GM18873 (cell line): ENCODE measurements around the gene MOV10.
"Not testable (repeated sequence)": the region's sequence is repeated elsewhere in the genome, so short reads cannot be mapped to it uniquely, and the experiment has no call there.

Experiments used
- ATAC-seq: cut with Tn5 transposase; IDR thresholded peaks from one replicate; pipeline ENCODE4 v1.9.1; 2021; ENCODE audit warnings: mild to moderate bottlenecking, moderate library complexity, moderate number of reproducible peaks; ENCODE audit not compliant: unreplicated experiment, low FRiP score

Gene MOV10

GRCh38 chr1:112674440-112674985 is at the start of gene MOV10:
Gene MOV10 (plus strand): TSS chr1:112674659. CDS start chr1:112674913, 254 bp downstream.
- no peak for ATAC-seq

- ATAC-seq = no peak
These were observed 48.8 kb upstream of the MOV10 start for GRCh38 chr1:112625696-112626095.

GRCh38 chr1:112626193-112626592 is 48.3 kb upstream of the MOV10 start:
- no peak for ATAC-seq

GRCh38 chr1:112626887-112627286 is 47.6 kb upstream of the MOV10 start:
- ATAC-seq = no peak

- ATAC-seq = no peak
These were observed 45.9 kb upstream of the MOV10 start for GRCh38 chr1:112628516-112628915.

- ATAC-seq = no peak
These were observed 45.2 kb upstream of the MOV10 start for GRCh38 chr1:112629256-112629655.

GRCh38 chr1:112633628-112634027 is 40.8 kb upstream of the MOV10 start:
- ATAC-seq = no peak

- no peak for ATAC-seq
These were observed 40.1 kb upstream of the MOV10 start for GRCh38 chr1:112634367-112634766.

- no peak for ATAC-seq
These were observed 38.4 kb upstream of the MOV10 start for GRCh38 chr1:112636056-112636455.

GRCh38 chr1:112636597-112637253 is 37.7 kb upstream of the MOV10 start:
- ATAC-seq = no peak

- no peak for ATAC-seq
These were observed 37.0 kb upstream of the MOV10 start for GRCh38 chr1:112637254-112638109.

GRCh38 chr1:112638110-112638428 is 36.4 kb upstream of the MOV10 start:
- no peak for ATAC-seq

- ATAC-seq = not testable (repeated sequence)
These were observed 34.0 kb upstream of the MOV10 start for GRCh38 chr1:112640437-112640836.

GRCh38 chr1:112643080-112643479 is 31.4 kb upstream of the MOV10 start:
- no peak for ATAC-seq

GRCh38 chr1:112646225-112646624 is 28.2 kb upstream of the MOV10 start:
- ATAC-seq = no peak

- ATAC-seq = no peak
These were observed 23.3 kb upstream of the MOV10 start for GRCh38 chr1:112651205-112651604.

- no peak for ATAC-seq
These were observed 8.6 kb upstream of the MOV10 start for GRCh38 chr1:112665857-112666256.

GRCh38 chr1:112666946-112667345 is 7.5 kb upstream of the MOV10 start:
- no peak for ATAC-seq

GRCh38 chr1:112672009-112672408 is 2.5 kb upstream of the MOV10 start:
- no peak for ATAC-seq

GRCh38 chr1:112672842-112673241 is 1.6 kb upstream of the MOV10 start:
- ATAC-seq = no peak

- ATAC-seq = no peak
These were observed 643 bp upstream of the MOV10 start for GRCh38 chr1:112673592-112674439.
